ENCODE measurements around the gene EXOC3. TPM values are rescaled to one million over a fixed set of nuclear protein-coding genes. Genes with fewer than 3 reads are reported as not detected.

The EXOC3 gene
- total RNA-seq, 3 donors from 2014 or later (not counting 1 experiment from before 2014, with no cell fraction given) = 89.6 to 99.9 (median 96.3) TPM

GRCh38 chr5:494667-495255 lies 51.8 kb downstream of the EXOC3 start:
- Mint-ChIP-seq H3K36me3 (no peaks in the 10 kb centered on the region), H3K9me3 (no peaks in the 10 kb centered on the region), H3K4me1 (no peaks in the 10 kb centered on the region), H3K27ac (no peak overlapping the region), H3K4me3 (no peak overlapping the region), H3K27me3 (ENCODE audit: low read depth in 2 of 2) (peaks cover 0 to 7% of the 10 kb centered on the region in 2 donors)
- Histone ChIP-seq H3K27ac (ENCODE audit: low read length) (no peak overlapping the region), H3K4me1 (ENCODE audit: control insufficient read depth, insufficient read depth, low read length) (no peaks in the 10 kb centered on the region), H3K9me3 (ENCODE audit: control insufficient read depth, insufficient read depth, low read length) (no peaks in the 10 kb centered on the region), H3K27me3 (ENCODE audit: control insufficient read depth, insufficient read depth, low read length) (no peaks in the 10 kb centered on the region), H3K4me3 (ENCODE audit: low read length) (no peak overlapping the region), H3K36me3 (ENCODE audit: control insufficient read depth, insufficient read depth, low read length) (no peaks in the 10 kb centered on the region)
- intact Hi-C loops (cut with micrococcal nuclease) = no loop called here
- DNase-seq = no peak
- TF ChIP-seq CTCF (IDR thresholded peaks at IDR 0.05) = no peak
- 88% methylated on average over 38 of the region's 38 CpGs for WGBS (ENCODE audit: insufficient coverage)
- no peak for ATAC-seq

- Histone ChIP-seq H3K36me3 (ENCODE audit: control insufficient read depth, insufficient read depth, low read length) (no peaks in the 10 kb centered on the region), H3K4me3 (ENCODE audit: low read length) (no peak overlapping the region), H3K4me1 (ENCODE audit: control insufficient read depth, insufficient read depth, low read length) (no peaks in the 10 kb centered on the region), H3K9me3 (ENCODE audit: control insufficient read depth, insufficient read depth, low read length) (no peaks in the 10 kb centered on the region), H3K27me3 (ENCODE audit: control insufficient read depth, insufficient read depth, low read length) (peaks cover 1% of the 10 kb centered on the region), H3K27ac (ENCODE audit: low read length) (no peak overlapping the region)
- 73% methylated on average over 19 of the region's 19 CpGs for WGBS (ENCODE audit: insufficient coverage)
- TF ChIP-seq CTCF (IDR thresholded peaks at IDR 0.05) = no peak
- DNase-seq (no peak), ATAC-seq (no peak)
- intact Hi-C loops (cut with micrococcal nuclease) = no loop called here
- Mint-ChIP-seq H3K27me3 (ENCODE audit: low read depth in 2 of 2) (peaks cover 0 to 7% of the 10 kb centered on the region in 2 donors), H3K4me3 (no peak overlapping the region), H3K27ac (no peak overlapping the region), H3K36me3 (no peaks in the 10 kb centered on the region), H3K9me3 (no peaks in the 10 kb centered on the region), H3K4me1 (peaks cover 0 to under 1% of the 10 kb centered on the region in 2 donors)
Measured at GRCh38 chr5:496028-496427, 53.1 kb downstream of the EXOC3 start.

- H3K4me1 Mint-ChIP-seq = peaks cover 3 to 4% of the 10 kb centered on the region in 2 donors
- no peaks in the 10 kb centered on the region for H3K36me3 Mint-ChIP-seq
- no peak overlapping the region for H3K27ac Mint-ChIP-seq
- no peaks in the 10 kb centered on the region for H3K36me3 ChIP-seq (ENCODE audit: control insufficient read depth, insufficient read depth, low read length)
- H3K27ac ChIP-seq (ENCODE audit: low read length) = no peak overlapping the region
- DNase-seq = no peak
- intact Hi-C loops (cut with micrococcal nuclease) = no loop called here
- H3K4me1 ChIP-seq (ENCODE audit: control insufficient read depth, insufficient read depth, low read length) = no peaks in the 10 kb centered on the region
- no peak overlapping the region for H3K4me3 Mint-ChIP-seq
- peaks cover 2 to 8% of the 10 kb centered on the region in 2 donors for H3K27me3 Mint-ChIP-seq (ENCODE audit: low read depth in 2 of 2)
- no peak overlapping the region for H3K4me3 ChIP-seq (ENCODE audit: low read length)
- no peaks in the 10 kb centered on the region for H3K9me3 ChIP-seq (ENCODE audit: control insufficient read depth, insufficient read depth, low read length)
- 85% methylated on average over 22 of the region's 22 CpGs for WGBS (ENCODE audit: insufficient coverage)
- H3K27me3 ChIP-seq (ENCODE audit: control insufficient read depth, insufficient read depth, low read length) = peaks cover 4% of the 10 kb centered on the region
- no peak for TF ChIP-seq CTCF (IDR thresholded peaks at IDR 0.05)
- ATAC-seq = no peak
- H3K9me3 Mint-ChIP-seq = no peaks in the 10 kb centered on the region
Measured at GRCh38 chr5:497090-497700, 54.2 kb downstream of the EXOC3 start.

Measured in natural killer cell (primary cell).